GM18870 (cell line): Measurements from ENCODE around the gene SARNP.
"Not testable (repeated sequence)": the region's sequence is repeated elsewhere in the genome, so short reads cannot be mapped to it uniquely, and the experiment has no call there.

Source experiments
- ATAC-seq: cut with Tn5 transposase; IDR thresholded peaks from one replicate; pipeline ENCODE4 v1.9.1; 2021; ENCODE audit warnings: moderate library complexity; ENCODE audit not compliant: unreplicated experiment

SARNP gene

DNA sequence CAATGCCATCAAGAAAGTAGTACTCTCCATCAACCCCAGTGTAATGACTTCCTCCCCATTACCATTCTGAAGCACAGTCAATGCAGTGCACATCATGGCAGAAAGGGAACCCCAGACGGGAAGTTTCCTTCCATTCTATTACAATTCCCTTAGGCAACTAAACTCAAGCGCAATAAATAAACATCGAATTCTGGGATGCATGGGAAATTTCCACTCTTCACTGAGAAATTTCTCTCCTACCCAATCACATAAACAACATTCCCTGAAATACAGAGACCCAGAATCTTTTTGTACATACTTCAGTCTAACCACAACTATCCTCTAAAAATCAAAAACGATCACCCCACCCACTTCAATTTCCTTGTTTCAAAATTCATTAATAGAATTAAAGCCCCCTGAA lies 20.0 kb downstream of the SARNP start:
- no peak for ATAC-seq

DNA sequence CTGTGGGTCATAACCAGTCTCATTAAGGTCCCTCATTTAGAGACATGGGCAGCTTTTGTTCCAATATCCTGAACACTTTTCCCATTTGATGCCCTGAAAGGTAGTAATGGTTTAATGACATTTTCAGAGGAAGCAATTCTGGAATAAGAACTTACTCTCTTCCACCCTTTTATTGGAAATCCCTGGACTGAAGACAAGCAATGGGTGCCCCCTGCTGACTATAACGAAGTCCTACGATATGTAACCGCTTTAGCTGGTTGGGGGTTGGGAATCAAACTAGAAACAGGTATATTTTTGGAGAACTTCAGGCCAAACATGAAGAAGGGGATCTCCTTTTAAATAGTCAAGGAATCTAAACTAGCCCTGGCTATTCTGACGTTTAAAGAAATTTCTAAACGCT lies 20.5 kb downstream of the SARNP start:
- ATAC-seq: no peak

DNA sequence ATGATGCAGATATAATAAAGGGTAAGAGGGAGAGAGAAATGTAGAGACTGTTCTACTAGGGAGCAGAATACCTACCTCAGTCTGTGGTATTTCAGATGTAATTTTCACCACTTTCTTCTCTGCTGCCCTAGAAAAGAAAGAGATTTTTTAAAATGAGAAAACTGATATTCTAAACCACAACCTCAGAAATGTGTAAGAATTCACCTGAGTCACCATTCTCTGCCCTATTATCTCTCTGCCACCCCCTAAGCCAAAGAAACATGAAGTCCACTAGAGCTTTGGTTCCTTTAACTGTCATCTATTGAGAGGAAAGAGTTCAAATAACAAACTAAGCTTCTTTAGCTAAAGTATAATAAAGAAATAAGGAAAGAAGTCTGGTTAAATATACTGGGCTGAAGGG lies 21.6 kb downstream of the SARNP start:
- no peak for ATAC-seq

DNA sequence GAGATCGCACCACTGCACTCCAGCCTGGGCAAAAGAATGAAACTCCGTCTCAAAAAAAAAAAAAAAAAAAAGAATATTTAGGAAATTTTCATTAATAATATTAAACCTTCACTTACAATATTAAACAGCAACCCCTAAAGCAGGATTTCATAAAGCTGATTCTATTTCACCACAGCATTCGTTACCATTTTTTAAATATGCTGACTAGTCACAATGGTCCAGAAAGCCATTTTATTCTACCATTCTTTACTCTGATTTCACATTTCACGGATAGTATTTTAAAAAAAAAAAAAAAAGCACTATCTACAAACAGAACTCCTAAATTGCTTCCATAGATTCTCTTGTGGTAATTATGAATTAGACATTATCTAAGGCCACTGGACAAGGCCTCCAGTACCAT lies 27.6 kb downstream of the SARNP start:
- ATAC-seq: no peak

DNA sequence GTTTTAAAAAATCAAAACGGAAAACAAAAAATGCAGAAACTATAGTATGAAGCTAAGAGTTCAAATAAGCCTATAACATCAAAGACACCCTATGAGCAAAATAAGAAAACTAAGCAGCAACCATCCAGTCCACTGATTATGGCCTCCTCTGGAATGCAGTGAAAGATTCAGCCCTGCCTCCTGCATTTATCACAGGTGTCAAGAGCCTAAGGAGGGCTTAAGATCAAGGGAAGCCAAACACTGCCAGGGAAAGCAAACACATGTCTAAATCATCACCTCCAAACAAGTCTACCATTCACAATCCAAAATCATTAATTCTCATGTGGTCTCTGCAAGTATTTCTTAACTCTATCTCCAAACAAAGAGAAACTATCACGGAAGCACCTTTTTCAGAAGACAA lies 28.4 kb downstream of the SARNP start:
- no peak for ATAC-seq

DNA sequence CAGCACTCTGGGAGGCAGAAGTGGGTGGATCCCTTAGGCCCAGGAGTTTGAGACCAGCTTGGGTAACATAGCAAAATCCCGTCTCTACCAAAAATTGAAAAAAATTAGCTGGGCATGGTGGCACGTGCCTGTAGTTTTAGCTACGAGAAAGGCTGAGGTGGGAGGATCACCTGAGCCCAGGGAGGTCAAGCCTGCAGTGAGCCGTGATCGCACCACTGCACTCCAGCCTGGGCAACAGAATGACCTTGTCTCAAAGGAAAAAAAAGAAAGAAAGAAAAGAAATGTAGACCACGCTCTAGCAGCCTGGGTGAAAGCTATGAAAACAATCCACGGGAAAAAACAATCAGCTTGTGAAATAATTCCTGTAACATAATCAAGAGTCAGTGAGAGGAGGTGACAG lies 29.0 kb downstream of the SARNP start:
- ATAC-seq: no peak

DNA sequence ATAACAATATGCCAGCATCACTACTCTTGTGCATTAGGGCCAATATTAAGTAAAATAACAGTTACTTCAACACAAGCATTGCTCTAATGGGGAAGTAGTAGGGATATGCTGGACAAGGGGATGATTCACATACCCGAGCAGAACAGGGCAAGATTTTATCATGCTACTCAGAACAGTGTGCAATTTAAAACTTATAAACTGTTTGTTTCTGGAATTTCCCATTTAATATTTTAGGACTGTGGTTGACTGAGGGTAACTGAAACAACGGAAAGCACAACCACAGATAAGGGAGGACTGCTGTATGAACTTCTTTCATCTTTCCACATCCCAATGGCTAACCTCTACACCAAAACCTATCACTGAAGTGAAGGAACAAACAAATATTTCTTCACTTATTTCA lies 36.8 kb downstream of the SARNP start:
- no peak for ATAC-seq

DNA sequence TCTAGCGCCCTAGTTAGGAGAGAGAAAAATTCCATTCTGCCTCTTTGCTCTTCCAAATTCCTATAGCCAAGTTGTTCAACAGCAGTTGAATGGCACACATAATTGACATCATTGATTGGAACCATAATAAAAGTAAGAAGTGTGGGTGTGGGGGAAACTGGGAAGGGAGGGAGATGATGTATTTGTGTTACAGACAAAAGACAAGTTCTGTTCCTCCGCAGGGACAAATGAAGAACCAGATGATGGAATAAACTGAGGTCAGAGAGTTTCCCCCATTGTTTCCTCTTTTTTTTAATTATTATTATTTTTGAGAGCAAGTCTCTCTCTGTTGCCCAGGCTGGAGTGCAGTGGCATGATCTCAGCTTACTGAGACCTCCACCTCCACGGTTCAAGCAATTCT lies 39.7 kb downstream of the SARNP start:
- ATAC-seq: no peak

DNA sequence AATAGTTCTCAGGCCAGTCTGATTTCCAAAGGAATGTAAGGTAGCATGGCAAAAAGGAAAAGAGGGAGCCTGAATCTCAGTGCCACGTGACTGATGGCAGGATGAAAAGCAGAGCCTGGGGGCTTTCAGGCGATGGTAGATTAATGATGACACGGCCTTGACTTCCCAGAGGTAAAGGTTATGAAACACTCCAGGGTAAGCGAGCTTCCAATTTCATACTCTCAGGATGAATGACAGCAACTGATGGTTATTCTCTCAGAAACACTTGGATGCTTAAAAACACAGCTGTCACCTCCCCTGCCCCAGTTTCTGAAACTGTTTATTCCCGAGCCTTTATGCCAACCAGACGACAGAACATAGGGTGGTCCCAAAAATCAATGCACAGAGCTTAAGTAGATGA lies 45.8 kb downstream of the SARNP start:
- ATAC-seq: no peak

DNA sequence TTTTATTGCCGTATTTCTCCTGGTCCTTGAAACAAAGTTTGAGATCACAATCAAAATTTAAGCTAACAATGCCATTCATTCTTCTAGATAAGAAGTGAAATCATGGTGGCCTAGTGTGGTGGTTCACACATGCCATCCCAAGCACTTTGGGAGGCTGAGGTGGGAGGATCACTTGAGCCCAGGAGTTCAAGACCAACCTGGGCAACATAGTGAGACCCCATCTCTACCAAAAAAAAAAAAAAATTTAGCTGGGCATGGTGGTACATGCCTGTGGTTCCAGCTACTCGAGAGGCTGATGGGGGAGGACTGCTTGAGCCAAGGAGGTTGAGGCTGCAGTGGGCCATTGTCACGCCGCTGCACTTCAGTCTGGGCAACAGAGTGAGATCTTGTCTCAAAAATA lies 50.4 kb downstream of the SARNP start:
- ATAC-seq: no peak

DNA sequence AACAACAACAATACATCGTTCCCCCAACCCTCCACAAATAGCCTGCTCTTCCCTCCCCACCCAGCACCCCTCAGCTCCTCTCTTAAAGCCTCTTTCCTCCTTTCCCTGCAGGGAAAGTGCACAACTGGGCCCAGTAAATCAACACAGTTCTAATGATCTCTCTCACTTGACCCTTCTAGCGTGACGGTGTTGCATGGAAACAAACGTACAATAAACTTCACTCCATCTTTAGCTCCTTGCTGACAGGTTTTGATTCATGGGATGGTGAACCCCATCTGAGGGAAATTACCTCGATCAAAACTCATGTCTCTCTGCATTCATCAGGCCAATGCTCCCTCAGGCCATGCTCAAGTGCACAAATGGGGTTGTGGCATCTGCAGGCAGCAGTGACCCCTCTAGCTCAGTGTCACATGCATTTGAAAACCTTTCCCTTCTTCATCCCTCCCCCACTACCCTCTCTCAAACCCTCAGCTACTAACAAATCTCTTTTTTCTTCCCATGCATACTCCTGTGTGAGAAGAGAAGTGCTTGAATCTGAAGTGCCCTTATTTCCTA lies 51.7 kb downstream of the SARNP start:
- no peak for ATAC-seq

DNA sequence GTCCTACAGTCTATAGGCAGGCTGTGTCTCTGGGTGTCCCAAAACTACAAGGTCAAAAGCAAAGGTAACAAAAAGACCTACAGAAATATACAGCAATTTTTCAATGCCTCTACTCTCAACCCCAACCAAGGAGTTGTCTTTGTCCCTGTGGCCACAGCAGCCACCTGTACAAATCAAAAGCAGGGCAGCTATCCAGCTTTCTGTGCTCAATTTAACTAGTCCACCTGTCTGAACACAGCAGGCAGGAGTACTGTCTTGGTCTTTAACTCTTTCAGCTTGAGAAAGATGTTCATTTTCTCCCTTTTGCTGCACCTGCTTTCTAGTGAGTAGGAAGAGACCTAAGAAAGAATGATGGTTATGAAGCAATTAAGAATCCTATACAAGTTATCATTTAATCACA lies 54.9 kb downstream of the SARNP start:
- no peak for ATAC-seq

DNA sequence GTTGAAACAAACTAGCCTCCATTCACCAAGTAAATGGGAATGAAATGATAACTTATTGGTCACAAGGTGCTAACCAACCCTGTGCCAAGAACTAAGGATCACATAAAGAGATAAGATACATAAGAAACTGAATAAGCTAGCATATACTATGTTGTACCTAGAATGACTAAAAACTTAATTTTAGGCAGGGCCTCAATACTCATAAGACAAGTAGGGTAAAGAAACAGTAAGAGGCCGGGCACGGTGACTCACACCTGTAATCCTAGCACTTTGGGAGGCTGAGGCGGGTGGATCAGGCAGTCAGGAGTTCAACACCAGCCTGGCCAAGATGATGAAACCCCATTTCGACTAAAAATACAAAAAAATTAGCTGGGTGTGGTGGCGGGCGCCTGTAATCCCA lies 56.9 kb downstream of the SARNP start:
- ATAC-seq: no peak

DNA sequence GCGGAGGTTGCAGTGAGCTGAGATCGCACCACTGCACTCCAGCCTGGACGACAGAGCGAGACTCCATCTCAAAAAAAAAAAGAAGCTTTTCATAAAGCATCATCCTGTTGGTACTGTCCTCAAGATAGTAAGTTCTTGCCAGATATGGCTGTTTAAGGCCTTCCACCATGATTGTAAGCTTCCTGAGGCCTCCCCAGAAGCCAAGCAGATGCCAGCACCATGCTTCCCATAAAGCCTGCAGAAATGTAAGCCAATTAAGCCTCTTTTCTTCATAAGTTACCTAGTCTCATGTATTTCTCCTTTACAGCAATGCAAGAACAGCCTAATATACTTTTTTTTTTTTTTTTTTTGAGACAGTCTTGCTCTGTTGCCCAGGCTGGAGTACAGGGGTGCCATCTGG lies 58.9 kb downstream of the SARNP start:
- not testable (repeated sequence) for ATAC-seq

DNA sequence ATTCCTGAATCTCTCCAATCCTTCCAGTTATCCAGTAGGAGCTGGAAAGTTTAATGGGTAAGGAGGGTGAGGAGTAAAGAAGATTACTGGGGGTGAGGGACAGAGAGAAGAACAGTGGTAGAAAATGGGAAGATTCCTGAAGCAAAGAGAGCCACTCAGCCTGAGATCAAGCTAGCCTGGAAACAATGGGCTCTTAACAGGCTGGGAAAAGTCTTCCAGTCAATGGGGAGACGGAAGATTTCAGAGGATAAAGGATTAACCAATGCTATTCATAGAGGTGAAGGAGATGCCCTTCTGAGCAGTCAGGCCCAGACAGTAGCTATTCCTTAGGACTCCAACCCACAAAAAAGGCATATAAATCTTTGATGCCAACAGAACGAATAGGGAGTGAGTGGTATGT lies 59.8 kb downstream of the SARNP start:
- no peak for ATAC-seq

DNA sequence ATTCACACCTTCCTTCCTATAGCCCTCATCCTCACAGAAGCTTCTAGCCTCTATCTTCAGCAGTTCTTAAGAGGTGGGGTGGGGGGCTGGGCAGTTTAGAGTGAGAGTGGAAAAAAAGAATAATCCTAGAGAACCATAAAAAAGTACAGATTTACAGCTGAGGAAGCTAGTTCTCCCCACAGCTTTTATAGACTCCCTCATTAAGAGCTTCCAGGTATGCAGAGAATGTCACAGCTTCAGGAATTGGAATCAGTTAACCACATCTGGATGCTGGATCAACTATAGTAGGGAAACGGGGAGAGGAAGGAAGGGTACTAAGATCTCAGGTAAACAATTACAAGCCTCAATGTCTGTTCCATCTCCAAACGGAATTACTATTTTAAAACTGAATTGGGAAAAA lies 62.3 kb downstream of the SARNP start:
- no peak for ATAC-seq

DNA sequence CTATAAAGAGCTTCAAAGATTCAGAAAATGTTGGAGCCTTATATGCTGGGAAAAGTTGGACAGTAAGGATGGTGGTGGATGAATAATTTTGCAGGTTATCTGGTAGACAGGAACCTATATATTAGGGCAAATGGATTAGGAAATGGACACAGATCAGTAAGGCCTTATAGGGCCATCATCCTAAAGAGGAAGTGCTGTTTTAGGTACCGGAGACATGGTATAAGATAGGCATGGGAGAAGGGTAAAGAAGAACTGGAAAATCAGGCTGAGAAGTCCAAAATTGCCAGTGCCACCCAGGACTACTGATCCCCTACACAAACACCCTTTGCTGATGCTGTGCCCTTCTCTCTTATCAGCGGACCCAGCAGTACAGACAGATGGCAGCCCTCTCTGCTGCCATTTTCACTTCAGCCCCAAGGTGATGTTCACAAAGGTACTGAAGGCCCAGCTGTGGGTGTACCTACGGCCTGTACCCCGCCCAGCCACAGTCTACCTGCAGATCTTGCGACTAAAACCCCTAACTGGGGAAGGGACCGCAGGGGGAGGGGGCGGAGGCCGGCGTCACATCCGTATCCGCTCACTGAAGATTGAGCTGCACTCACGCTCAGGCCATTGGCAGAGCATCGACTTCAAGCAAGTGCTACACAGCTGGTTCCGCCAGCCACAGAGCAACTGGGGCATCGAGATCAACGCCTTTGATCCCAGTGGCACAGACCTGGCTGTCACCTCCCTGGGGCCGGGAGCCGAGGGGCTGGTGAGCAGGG lies 69.1 kb downstream of the SARNP start:
- no peak for ATAC-seq

DNA sequence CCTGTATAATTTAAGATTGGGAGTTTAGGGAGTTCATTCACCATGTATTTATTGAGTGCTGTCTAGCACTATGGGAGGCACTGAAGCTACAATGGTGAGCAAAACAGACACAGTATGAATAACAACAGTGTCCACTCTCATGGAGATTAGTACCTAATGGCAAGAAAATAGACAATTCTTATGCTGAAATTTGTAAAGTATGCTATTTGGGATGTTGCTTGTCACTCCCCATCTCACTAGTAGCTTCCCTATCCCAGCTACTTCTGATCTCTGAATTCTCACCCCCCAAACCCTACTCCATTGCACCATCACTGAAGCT lies 70.7 kb downstream of the SARNP start:
- no peak for ATAC-seq

DNA sequence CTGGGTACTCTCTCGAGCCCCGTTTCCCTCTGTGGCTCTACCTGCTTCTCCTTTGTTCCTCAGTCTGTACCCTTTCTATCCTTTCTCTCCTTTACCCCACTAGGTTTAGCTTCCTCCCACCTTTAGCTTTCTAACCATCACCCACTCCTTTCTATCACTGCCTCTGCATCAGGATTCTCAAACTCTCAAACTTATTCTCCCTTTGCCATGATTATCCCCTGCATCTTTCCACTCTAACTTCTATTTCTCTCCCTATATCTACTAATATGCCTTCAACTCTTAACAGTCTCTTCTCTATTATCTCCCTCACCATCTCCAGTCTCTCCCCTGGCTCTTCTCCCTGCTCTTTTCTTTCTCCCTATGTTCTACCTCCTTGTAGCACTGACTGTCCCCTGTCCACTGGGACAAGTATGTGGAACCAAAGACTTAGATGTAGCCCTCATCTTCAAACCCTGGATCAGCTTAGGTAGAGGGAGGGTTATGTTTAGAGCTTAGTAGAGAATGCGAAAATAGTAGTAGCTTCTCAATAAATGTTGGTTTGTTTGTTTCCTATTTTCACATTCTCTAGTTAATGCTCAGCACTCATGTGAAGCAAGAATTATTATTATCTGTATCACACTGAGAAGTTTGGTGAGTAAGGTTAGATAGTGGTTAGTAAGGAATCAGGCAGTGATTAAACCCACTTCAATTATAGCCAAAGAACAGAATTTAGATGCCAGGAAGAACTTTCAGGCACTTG lies 71.2 kb downstream of the SARNP start:
- ATAC-seq: no peak

DNA sequence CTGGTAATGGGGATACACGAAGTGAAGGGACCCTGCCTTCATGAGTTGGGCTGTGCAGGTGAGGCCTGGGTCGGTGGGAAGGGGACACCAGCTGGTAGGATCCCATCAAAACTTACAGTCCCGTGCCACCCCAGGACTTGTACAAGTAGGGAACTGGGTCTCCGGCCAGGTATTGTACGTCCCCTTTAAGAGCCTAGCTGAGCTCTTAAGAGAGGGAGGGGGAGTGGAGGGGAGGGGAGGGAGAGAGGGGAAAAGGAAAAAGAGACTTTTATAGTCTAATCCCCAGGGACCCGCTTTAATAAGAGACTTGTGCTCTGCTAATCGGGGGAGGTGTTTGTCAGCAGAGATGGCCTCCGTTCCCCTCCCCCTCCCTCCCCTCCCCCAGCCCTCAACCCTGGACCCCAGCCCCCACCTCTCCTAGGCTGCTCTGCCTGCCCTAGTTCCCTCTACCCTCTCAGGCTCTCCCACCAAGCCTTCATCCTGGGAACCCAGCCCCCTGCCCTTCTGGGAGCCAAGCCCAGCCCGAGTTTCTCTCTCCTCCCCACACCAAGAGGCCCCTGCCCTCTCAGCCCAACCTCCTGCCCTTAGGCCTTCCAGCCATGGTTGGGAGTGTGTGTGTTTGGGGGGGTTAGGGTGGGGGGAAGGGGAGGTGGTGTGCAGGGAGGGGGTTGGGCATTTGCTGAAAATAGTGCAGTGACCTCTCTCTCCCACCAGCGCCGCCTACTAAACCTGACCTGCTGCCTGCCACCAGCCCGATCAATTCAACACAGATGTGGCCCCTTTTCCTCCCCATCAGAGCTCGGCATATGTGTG lies 72.0 kb downstream of the SARNP start:
- ATAC-seq: no peak

DNA sequence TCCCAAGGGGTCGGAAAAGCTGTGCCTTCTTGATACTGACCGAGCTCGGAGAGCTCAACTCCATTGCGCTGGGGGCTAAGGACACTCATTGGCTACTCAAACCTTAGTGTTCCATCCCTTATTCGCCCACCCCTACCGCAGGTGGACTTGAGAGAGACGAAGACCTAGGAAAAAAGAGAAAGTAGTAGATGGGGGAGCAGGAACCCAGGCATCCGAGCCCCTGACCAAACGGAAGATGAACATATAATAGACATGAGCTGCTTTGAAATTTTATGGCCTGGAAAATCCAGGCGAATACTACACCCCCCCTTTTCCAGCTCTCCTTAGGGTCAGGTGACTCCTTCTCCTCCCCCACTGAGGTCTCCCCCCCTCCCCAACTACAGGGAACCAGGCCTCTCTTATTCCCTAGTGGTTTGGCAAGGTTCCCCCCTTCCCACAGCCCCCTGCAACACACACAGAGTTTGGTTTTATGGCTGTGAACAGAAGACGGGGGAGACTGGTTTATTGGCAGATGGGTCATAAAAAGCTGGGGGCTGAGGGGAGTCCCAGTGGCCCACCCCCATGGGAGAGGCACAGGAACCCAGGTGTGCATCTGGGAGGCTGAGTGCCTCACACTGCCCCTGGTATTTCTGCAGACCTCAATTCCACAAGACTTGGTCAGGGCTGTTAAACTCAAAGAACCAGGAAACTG lies 73.0 kb downstream of the SARNP start:
- no peak for ATAC-seq
